Panc1 (cell line): ENCODE measurements around the gene ARHGEF7.

Source experiments
- POLR2AphosphoS5 ChIP-seq: IDR thresholded peaks from 2 replicates; pipeline ENCODE4 v1.6.1; 2012; ENCODE audit warnings: mild to moderate bottlenecking, low read depth, low read length, moderate library complexity
- SIN3A ChIP-seq: IDR thresholded peaks from 2 replicates; pipeline ENCODE4 v1.6.1; 2012; ENCODE audit warnings: low read depth, mild to moderate bottlenecking, low read length, moderate library complexity, borderline replicate concordance; ENCODE audit not compliant: insufficient read depth
- TCF7L2 ChIP-seq: IDR thresholded peaks from 2 replicates; pipeline ENCODE4 v1.6.1; 2011; ENCODE audit warnings: mild to moderate bottlenecking, low read depth, low read length, inconsistent platforms
- TF ChIP-seq, protein P1 (sequence below): fragments of 450-650 bp; IDR thresholded peaks from 2 replicates; pipeline ENCODE4 v1.5.1; 2017; ENCODE audit warnings: mild to moderate bottlenecking
- TF ChIP-seq, protein P2 (sequence below), 2 experiments: IDR thresholded peaks; 2 replicates each; pipeline ENCODE4 v1.6.1; 2011 to 2012; ENCODE audit warnings: low read depth in 2 of 2, control low read depth in 1 of 2, low read length in 1 of 2, mild to moderate bottlenecking in 1 of 2, moderate library complexity in 1 of 2; ENCODE audit not compliant: insufficient read depth in 1 of 2

DNA sequence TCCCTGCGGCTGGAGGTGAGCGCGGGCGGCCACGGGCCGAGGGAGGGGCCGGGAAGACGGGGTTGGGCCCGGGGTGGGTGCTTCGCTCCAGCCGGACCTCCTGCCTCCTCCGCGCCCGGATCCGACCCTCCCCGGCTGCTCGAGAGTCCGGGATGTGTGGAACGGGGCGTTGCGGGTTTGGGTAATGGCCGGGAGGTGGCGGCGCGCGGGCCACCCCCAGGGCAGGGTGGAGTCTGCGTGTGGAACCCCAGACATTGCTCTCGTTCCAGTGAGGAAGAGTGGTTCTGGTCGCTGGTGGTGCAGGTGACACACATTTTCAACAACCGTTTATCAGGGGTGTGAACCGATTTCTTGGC, 38.8 kb downstream of the ARHGEF7 start:
- TF ChIP-seq POLR2AphosphoS5 (no peak), TCF7L2 (no peak), SIN3A (no peak)
- TF ChIP-seq, protein P1, sequence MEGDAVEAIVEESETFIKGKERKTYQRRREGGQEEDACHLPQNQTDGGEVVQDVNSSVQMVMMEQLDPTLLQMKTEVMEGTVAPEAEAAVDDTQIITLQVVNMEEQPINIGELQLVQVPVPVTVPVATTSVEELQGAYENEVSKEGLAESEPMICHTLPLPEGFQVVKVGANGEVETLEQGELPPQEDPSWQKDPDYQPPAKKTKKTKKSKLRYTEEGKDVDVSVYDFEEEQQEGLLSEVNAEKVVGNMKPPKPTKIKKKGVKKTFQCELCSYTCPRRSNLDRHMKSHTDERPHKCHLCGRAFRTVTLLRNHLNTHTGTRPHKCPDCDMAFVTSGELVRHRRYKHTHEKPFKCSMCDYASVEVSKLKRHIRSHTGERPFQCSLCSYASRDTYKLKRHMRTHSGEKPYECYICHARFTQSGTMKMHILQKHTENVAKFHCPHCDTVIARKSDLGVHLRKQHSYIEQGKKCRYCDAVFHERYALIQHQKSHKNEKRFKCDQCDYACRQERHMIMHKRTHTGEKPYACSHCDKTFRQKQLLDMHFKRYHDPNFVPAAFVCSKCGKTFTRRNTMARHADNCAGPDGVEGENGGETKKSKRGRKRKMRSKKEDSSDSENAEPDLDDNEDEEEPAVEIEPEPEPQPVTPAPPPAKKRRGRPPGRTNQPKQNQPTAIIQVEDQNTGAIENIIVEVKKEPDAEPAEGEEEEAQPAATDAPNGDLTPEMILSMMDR = no peak
- TF ChIP-seq, protein P2, sequence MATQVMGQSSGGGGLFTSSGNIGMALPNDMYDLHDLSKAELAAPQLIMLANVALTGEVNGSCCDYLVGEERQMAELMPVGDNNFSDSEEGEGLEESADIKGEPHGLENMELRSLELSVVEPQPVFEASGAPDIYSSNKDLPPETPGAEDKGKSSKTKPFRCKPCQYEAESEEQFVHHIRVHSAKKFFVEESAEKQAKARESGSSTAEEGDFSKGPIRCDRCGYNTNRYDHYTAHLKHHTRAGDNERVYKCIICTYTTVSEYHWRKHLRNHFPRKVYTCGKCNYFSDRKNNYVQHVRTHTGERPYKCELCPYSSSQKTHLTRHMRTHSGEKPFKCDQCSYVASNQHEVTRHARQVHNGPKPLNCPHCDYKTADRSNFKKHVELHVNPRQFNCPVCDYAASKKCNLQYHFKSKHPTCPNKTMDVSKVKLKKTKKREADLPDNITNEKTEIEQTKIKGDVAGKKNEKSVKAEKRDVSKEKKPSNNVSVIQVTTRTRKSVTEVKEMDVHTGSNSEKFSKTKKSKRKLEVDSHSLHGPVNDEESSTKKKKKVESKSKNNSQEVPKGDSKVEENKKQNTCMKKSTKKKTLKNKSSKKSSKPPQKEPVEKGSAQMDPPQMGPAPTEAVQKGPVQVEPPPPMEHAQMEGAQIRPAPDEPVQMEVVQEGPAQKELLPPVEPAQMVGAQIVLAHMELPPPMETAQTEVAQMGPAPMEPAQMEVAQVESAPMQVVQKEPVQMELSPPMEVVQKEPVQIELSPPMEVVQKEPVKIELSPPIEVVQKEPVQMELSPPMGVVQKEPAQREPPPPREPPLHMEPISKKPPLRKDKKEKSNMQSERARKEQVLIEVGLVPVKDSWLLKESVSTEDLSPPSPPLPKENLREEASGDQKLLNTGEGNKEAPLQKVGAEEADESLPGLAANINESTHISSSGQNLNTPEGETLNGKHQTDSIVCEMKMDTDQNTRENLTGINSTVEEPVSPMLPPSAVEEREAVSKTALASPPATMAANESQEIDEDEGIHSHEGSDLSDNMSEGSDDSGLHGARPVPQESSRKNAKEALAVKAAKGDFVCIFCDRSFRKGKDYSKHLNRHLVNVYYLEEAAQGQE (IDR thresholded peaks at IDR 0.05; ENCODE audit: insufficient read depth in 1 of 2, low read depth in 2 of 2, low read length in 1 of 2) = no peak
